ENCODE results near the gene HSPA12A.

Gene HSPA12A

GRCh38 chr10:116668018-116668417 lies 74.3 kb downstream of the HSPA12A start:
- DNase-seq (ENCODE audit: low spot score) = no peak

GRCh38 chr10:116667484-116667883 lies 74.9 kb downstream of the HSPA12A start:
- DNase-seq (ENCODE audit: low spot score) = no peak

DNA sequence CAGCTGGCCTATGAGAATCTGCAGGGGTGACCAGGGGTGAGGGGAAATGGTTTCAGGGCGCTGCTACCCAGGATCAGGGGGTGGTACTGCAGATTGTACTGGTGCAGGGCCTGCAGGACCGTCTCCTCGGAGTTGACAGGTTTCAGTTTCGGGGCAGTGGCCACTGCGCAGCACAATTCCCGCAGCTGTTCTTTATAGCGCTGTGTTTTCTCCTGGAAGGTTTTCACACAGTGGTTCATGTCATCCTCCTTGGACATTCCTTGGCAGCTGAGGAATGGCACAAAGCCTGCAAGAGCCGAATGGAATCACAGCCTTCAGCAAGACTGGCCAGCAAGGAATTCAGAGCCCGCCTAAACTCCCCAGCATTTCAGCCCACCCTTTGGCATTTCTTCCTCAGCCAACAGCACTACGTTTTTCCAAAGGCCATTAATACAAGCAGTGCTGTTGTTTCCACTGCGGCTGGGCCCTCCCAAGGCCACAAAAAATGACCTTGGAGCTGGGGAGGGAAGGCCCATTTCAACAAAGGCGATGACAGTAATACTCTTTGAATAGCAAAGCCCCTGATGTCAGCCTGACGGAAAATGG lies 76.7 kb downstream of the HSPA12A start:
- no peak for DNase-seq (ENCODE audit: low spot score)

DNA sequence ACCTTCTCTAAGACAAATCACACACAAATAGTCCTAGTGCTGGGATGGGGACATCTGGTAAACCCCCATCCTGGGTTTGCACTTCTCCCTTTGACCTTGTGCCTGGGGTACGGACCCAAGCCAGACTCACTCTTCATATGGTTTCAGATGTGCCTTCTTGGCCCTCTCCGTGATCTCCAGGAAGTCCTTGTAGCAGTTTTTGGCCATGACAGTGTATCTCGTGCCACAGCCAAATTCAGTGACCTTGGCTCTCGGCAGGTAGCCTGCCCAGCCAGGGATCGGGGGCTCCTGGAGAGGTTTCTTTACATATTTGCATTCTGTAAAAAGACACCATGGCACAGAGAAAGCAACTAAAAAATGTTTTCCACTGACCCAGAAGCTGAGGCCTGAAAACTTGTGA lies 77.7 kb downstream of the HSPA12A start:
- DNase-seq (ENCODE audit: low spot score) = no peak

GRCh38 chr10:116663342-116663741 lies 79.0 kb downstream of the HSPA12A start:
- DNase-seq (ENCODE audit: low spot score) = no peak

GRCh38 chr10:116660860-116661259 lies 81.5 kb downstream of the HSPA12A start:
- DNase-seq (ENCODE audit: low spot score) = no peak

- no peak for DNase-seq (ENCODE audit: low spot score)
These were observed 83.2 kb downstream of the HSPA12A start for GRCh38 chr10:116659049-116659670.

GRCh38 chr10:116657863-116658551 lies 84.4 kb downstream of the HSPA12A start:
- DNase-seq (ENCODE audit: low spot score) = no peak

DNA sequence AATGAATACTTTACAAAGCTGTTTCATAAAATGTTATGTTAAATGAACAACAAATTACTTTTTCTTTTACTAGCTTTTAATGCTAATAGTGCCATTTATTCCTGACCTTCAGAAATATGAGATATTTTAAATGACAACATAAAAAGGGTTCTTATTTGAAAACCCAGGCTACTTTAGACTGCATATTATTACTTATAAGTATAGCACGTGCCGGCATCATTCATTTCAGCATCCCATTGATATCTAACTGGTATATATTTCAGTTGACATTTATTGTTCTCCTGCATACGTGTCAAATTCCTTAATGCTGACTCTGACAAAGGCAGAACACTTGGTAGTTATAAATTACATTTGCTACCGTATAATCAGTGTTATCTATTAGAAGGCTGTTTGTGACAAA lies 86.3 kb downstream of the HSPA12A start:
- no peak for DNase-seq (ENCODE audit: low spot score)

DNA sequence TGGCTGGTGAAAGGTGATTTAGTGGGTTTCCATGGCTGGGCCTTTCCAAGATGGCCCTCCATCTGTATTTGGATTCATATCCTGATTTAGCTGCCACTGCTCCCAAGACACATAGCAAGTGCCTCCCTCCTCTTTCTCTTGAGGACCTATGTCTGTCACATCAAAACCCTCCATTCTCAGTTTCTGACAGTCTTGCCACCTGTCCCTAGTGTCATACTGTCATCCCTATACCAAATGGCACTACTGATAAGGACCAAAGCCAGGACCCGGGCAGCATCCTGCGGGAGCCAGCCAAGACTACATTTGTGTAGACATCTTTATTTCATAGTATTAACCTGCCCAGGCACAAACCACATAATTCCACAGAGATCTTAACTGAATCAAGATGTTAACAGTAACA lies 86.8 kb downstream of the HSPA12A start:
- DNase-seq (ENCODE audit: low spot score) = no peak

GRCh38 chr10:116654816-116655215 lies 87.5 kb downstream of the HSPA12A start:
- no peak for DNase-seq (ENCODE audit: low spot score)

DNA sequence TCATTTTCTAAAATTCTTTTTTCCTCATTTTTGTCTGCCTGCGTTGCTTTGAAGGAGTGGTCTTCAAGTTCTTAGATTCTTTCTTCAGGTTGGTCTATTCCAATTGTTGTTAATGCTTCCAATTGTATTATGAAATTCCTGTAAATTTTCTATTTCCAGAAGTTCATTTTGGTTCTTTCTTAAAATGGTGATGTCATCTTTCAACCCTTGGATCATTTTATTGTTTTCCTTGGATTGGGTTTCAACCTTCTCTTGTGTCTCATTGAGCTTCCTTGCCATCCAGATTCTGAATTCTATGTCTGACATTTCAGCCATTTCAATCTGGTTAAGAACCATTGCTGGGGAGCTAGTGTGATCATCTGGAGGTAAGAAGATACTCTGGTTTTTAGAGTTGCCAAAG lies 88.5 kb downstream of the HSPA12A start:
- DNase-seq (ENCODE audit: low spot score) = no peak

GRCh38 chr10:116648903-116649302 lies 93.5 kb downstream of the HSPA12A start:
- no peak for DNase-seq (ENCODE audit: low spot score)

DNA sequence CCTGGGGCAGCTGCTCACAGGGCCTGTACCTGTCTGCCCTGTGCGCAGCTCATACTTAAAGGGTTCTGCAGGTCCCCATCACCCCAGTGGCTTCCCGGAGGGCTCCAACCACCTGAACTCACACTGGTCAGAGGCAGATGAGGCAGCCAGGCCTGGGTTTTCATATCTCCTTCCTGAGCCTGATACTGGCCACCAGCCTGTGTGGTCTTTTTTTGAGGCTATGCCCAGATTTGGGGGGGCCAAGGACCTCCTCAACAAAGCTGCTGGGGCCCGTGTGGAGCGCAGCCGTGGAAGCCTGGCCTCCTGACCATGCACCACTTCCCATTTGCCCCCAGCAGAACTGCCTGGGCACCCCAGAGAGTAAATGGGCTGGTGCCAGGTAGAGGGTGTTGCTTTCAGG lies 95.9 kb downstream of the HSPA12A start:
- DNase-seq (ENCODE audit: low spot score) = no peak

- DNase-seq (ENCODE audit: low spot score) = no peak
These were observed 104.5 kb downstream of the HSPA12A start for GRCh38 chr10:116637830-116638229.

DNA sequence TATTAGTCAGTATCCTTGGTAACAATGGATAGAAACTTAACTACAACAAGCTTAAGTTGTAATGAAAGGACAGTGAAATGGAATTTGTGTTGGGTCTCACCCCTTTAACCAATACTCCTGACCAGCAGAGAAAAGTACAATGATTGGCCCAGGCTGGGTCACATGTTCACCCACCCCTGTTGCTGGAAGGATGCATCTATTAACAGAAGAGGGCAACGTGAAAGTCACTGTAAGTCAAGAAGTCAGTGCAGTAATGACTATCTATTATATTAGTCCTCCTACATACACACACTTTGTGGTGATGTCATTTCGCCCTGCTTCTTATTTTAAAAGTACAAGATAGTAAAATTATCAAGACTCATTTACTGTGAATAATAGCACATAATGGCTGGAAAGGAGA lies 105.4 kb downstream of the HSPA12A start:
- DNase-seq (ENCODE audit: low spot score) = no peak

DNA sequence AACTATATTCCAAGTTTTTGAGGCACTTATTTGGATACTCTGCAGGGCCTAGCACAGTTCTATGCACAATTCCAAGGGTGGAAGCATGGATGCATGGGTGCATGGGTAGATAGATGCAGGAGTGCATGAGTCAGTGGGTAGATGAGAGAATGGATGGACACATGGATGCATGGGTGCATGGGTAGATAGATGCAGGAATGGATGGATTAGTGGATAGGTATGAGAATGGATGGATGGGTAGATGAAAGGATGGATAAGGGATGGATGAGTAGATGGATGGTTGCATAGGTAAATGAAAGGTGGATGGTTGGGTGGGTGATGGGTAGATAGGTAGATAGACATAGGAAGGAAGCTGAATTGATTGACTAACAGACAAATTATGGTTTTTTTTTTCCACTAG lies 106.0 kb downstream of the HSPA12A start:
- no peak for DNase-seq (ENCODE audit: low spot score)

GRCh38 chr10:116634126-116634975 lies 108.0 kb downstream of the HSPA12A start:
- DNase-seq (ENCODE audit: low spot score) = no peak

GRCh38 chr10:116633216-116633600 lies 109.2 kb downstream of the HSPA12A start:
- no peak for DNase-seq (ENCODE audit: low spot score)

- DNase-seq (ENCODE audit: low spot score) = no peak
These were observed 109.7 kb downstream of the HSPA12A start for GRCh38 chr10:116632596-116633215.

GRCh38 chr10:116631871-116632295 lies 110.5 kb downstream of the HSPA12A start:
- DNase-seq (ENCODE audit: low spot score) = no peak

DNA sequence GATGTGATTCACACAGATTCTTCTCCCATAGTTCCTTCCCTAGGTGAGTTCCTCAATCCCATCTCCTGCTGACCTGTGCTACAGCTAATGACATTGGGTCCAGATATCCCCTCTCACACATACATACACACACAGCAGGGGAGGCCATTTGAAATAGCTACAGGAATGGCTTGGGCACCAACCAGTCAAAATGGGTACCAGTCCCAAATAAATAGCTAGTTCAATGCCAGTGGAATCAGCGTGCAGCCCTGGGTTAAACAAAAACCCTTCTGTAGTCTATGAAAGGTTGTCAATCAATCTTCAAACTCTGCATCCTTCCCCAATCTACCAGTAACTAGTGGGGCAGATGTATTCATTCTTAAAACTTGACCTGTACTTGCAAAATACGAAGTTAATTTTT lies 112.3 kb downstream of the HSPA12A start:
- no peak for DNase-seq (ENCODE audit: low spot score)
